Neural cell (in vitro differentiated cells): Measurements from ENCODE around the gene LCOR. TPM values are rescaled to one million over a fixed set of nuclear protein-coding genes. Genes with fewer than 3 reads are reported as not detected.
"Not testable (repeated sequence)": the region's sequence is repeated elsewhere in the genome, so short reads cannot be mapped to it uniquely, and the experiment has no call there.

ENCODE experiments used
- H2AFZ ChIP-seq: fragments of 200-600, 300-800 bp; sonication (generic), shearing (Covaris generic); 2 replicates; pipeline ENCODE4 v1.6.0; 2014; ENCODE audit warnings: low read depth, mild to moderate bottlenecking, antibody characterized with exemption, low read length, moderate library complexity
- H3F3A ChIP-seq: fragments of 200-600 bp; shearing (Covaris generic); 2 replicates; pipeline ENCODE4 v1.6.1; 2016; ENCODE audit warnings: mild to moderate bottlenecking, moderate library complexity, mixed read lengths, antibody characterized with exemption, low read length; ENCODE audit not compliant: insufficient read depth, poor library complexity, severe bottlenecking
- H3K27ac ChIP-seq: fragments of 200-600, 300-800 bp; sonication (generic), shearing (Covaris generic); 2 replicates; pipeline ENCODE4 v1.5.1; 2014; ENCODE audit warnings: mild to moderate bottlenecking, low read length, moderate library complexity
- H3K27me3 ChIP-seq: fragments of 300-800, 200-600 bp; sonication (generic), shearing (Covaris generic); 2 replicates; pipeline ENCODE4 v1.6.0; 2014; ENCODE audit warnings: mild to moderate bottlenecking, low read depth, low read length, moderate library complexity; ENCODE audit not compliant: insufficient read depth
- H3K36me3 ChIP-seq: fragments of 300-800, 200-600 bp; sonication (generic), shearing (Covaris generic); 2 replicates; pipeline ENCODE4 v1.5.1; 2014; ENCODE audit warnings: mild to moderate bottlenecking, antibody characterized with exemption, low read length, moderate library complexity; ENCODE audit not compliant: insufficient read depth
- H3K4me2 ChIP-seq: fragments of 300-800, 200-600 bp; sonication (generic), shearing (Covaris generic); 2 replicates; pipeline ENCODE4 v1.6.0; 2014; ENCODE audit warnings: mild to moderate bottlenecking, low read length
- H3K4me3 ChIP-seq: fragments of 300-800, 200-600 bp; sonication (generic), shearing (Covaris generic); 2 replicates; pipeline ENCODE4 v1.5.1; 2014; ENCODE audit warnings: mild to moderate bottlenecking, low read length, moderate library complexity
- H3K79me2 ChIP-seq: fragments of 200-600 bp; shearing (Covaris generic); replicated peaks from 2 replicates; pipeline ENCODE4 v1.6.0; 2014; ENCODE audit warnings: mild to moderate bottlenecking, low read length, moderate library complexity; ENCODE audit not compliant: insufficient read depth
- H3K9ac ChIP-seq: fragments of 300-800, 200-600 bp; sonication (generic), shearing (Covaris generic); 2 replicates; pipeline ENCODE4 v1.6.1; 2016; ENCODE audit warnings: mild to moderate bottlenecking, low read length, mixed read lengths
- H3K9me2 ChIP-seq: fragments of 200-600 bp; shearing (Covaris generic); 2 replicates; pipeline ENCODE4 v1.6.1; 2016; ENCODE audit warnings: mild to moderate bottlenecking, low read length, mixed read lengths; ENCODE audit not compliant: insufficient read depth
- H3K9me3 ChIP-seq: fragments of 200-600, 300-800 bp; sonication (generic), shearing (Covaris generic); 2 replicates; pipeline ENCODE4 v1.6.1; 2016; ENCODE audit warnings: mild to moderate bottlenecking, mixed run types, low read length, moderate library complexity, mixed read lengths
- H4K20me1 ChIP-seq: fragments of 200-600 bp; shearing (Covaris generic); 2 replicates; pipeline ENCODE4 v1.6.1; 2016; ENCODE audit warnings: mild to moderate bottlenecking, mixed run types; ENCODE audit not compliant: insufficient read depth
- CTCF ChIP-seq: fragments of 450-650 bp; IDR thresholded peaks from 2 replicates; pipeline ENCODE4 v1.5.1; 2014; ENCODE audit warnings: antibody characterized with exemption, mild to moderate bottlenecking, moderate library complexity; ENCODE audit not compliant: poor library complexity, severe bottlenecking
- EP300 ChIP-seq: fragments of 450-650 bp; conservative IDR thresholded peaks from 2 replicates; pipeline ENCODE4 v1.6.1; 2014; ENCODE audit warnings: antibody characterized with exemption, mild to moderate bottlenecking, moderate library complexity; ENCODE audit not compliant: poor library complexity, severe bottlenecking
- EZH2 ChIP-seq: fragments of 200-600, 300-800 bp; shearing (Covaris generic), sonication (generic); IDR thresholded peaks from 2 replicates; pipeline ENCODE4 v1.6.1; 2014; ENCODE audit warnings: antibody characterized with exemption, low read length, borderline replicate concordance, mild to moderate bottlenecking; ENCODE audit not compliant: insufficient read depth, poor library complexity, severe bottlenecking
- MXI1 ChIP-seq: fragments of 450-650 bp; conservative IDR thresholded peaks from 2 replicates; pipeline ENCODE4 v1.6.1; 2014; ENCODE audit warnings: antibody characterized with exemption, mild to moderate bottlenecking; ENCODE audit not compliant: poor library complexity, severe bottlenecking
- POLR2AphosphoS5 ChIP-seq: IDR thresholded peaks from 2 replicates; pipeline ENCODE4 v1.6.1; 2012
- RAD21 ChIP-seq: fragments of 450-650 bp; conservative IDR thresholded peaks from 2 replicates; pipeline ENCODE4 v1.6.1; 2014; ENCODE audit warnings: antibody characterized with exemption, mild to moderate bottlenecking, moderate library complexity
- REST ChIP-seq: IDR thresholded peaks from 2 replicates; pipeline ENCODE4 v1.6.1; 2012; ENCODE audit warnings: borderline replicate concordance
- SMC3 ChIP-seq: fragments of 450-650 bp; conservative IDR thresholded peaks from 2 replicates; pipeline ENCODE4 v1.6.1; 2014; ENCODE audit warnings: antibody characterized with exemption, mild to moderate bottlenecking, moderate library complexity; ENCODE audit not compliant: poor library complexity
- TAF1 ChIP-seq: IDR thresholded peaks from 2 replicates; pipeline ENCODE4 v1.6.1; 2012; ENCODE audit warnings: low read depth
- polyA plus RNA-seq: library from polyadenylated mRNA; depleted of rRNA; stranded (reverse); fragments of >200 nt; gene quantifications from 2 replicates; pipeline ENCODE4 v1.2.3, GENCODE V29; 2014

LCOR gene
- polyA plus RNA-seq, 1 donor from 2014 or later: 61.1 TPM

GRCh38 chr10:96846926-96847325, 14.8 kb downstream of the LCOR start:
- H3K9me2 ChIP-seq: no peaks in the 10 kb centered on the region
- no peaks in the 10 kb centered on the region for H3K9me3 ChIP-seq
- H3K27me3 ChIP-seq: no peaks in the 10 kb centered on the region
- H3K4me3 ChIP-seq: no peak overlapping the region
- H3K79me2 ChIP-seq: peaks cover 90% of the 10 kb centered on the region
- H3F3A ChIP-seq: no peaks in the 10 kb centered on the region
- H2AFZ ChIP-seq: no peak overlapping the region
- no peak for TF ChIP-seq TAF1
- no peak for TF ChIP-seq SMC3
- no peak for TF ChIP-seq MXI1
- TF ChIP-seq POLR2AphosphoS5: no peak
- TF ChIP-seq REST: no peak
- no peak for TF ChIP-seq CTCF
- no peak for TF ChIP-seq EP300
- TF ChIP-seq RAD21: no peak
- TF ChIP-seq EZH2: no peak
- H4K20me1 ChIP-seq: peaks cover 17% of the 10 kb centered on the region
- no peak overlapping the region for H3K4me2 ChIP-seq
- no peaks in the 10 kb centered on the region for H3K36me3 ChIP-seq
- no peak overlapping the region for H3K9ac ChIP-seq
- H3K27ac ChIP-seq: no peak overlapping the region

GRCh38 chr10:96847356-96847755, 15.3 kb downstream of the LCOR start:
- H3K79me2 ChIP-seq: peaks cover 90% of the 10 kb centered on the region
- H3K36me3 ChIP-seq, H3K4me3 ChIP-seq, H3K4me2 ChIP-seq, H3F3A ChIP-seq, H3K9me3 ChIP-seq, H3K9me2 ChIP-seq, H3K27me3 ChIP-seq, H3K27ac ChIP-seq, H2AFZ ChIP-seq, H3K9ac ChIP-seq: not testable (repeated sequence)
- H4K20me1 ChIP-seq: peaks cover 17% of the 10 kb centered on the region

- H3K4me2 ChIP-seq: no peak overlapping the region
- H3K36me3 ChIP-seq: no peaks in the 10 kb centered on the region
- TF ChIP-seq POLR2AphosphoS5 (no peak), MXI1 (no peak), RAD21 (no peak), REST (no peak), EZH2 (no peak), TAF1 (no peak), SMC3 (no peak), EP300 (no peak)
- peaks cover 10% of the 10 kb centered on the region for H4K20me1 ChIP-seq
- no peak overlapping the region for H2AFZ ChIP-seq
- no peak overlapping the region for H3K9ac ChIP-seq
- no peak overlapping the region for H3K27ac ChIP-seq
- no peaks in the 10 kb centered on the region for H3K9me2 ChIP-seq
- no peaks in the 10 kb centered on the region for H3K27me3 ChIP-seq
- H3K9me3 ChIP-seq: no peaks in the 10 kb centered on the region
- no peaks in the 10 kb centered on the region for H3F3A ChIP-seq
- peaks cover 86% of the 10 kb centered on the region for H3K79me2 ChIP-seq
- no peak overlapping the region for H3K4me3 ChIP-seq
Measured at GRCh38 chr10:96850113-96850512, 18.0 kb downstream of the LCOR start.
